Mucosa of stomach (tissue), 1 donor: Measurements from ENCODE around the gene AGPAT1.
A peak's percentile ranks its signal among the peaks of the same experiment; 100 is the strongest.
"Not testable (repeated sequence)": the region's sequence is repeated elsewhere in the genome, so short reads cannot be mapped to it uniquely, and the experiment has no call there.

ENCODE experiments used
- H3K27me3 ChIP-seq: one replicate; pipeline ENCODE4 v1.7.0; 2013; ENCODE audit warnings: mild to moderate bottlenecking, low read length; ENCODE audit not compliant: control insufficient read depth, insufficient read depth
- H3K36me3 ChIP-seq: one replicate; pipeline ENCODE4 v1.7.0; 2013; ENCODE audit warnings: low read length; ENCODE audit not compliant: control insufficient read depth, insufficient read depth
- H3K4me1 ChIP-seq: one replicate; pipeline ENCODE4 v1.7.0; 2013; ENCODE audit warnings: mild to moderate bottlenecking, low read length; ENCODE audit not compliant: control insufficient read depth, insufficient read depth
- H3K4me3 ChIP-seq: one replicate; pipeline ENCODE4 v1.7.0; 2013; ENCODE audit warnings: low read length
- H3K9ac ChIP-seq: one replicate; pipeline ENCODE4 v1.7.0; 2013; ENCODE audit warnings: mild to moderate bottlenecking, low read length, moderate library complexity
- H3K9me3 ChIP-seq: one replicate; pipeline ENCODE4 v1.7.0; 2013; ENCODE audit warnings: mild to moderate bottlenecking, low read length, moderate library complexity; ENCODE audit not compliant: control insufficient read depth
- donor health status: Pancreatic carcinoma.

Gene AGPAT1

GRCh38 chr6:32195902-32196681, 20.2 kb upstream of the AGPAT1 start:
- H3K9me3 ChIP-seq, result no peaks in the 10 kb centered on the region
- H3K4me3 ChIP-seq, result peak overlapping the region; percentile 94

GRCh38 chr6:32195652-32195901, 19.7 kb upstream of the AGPAT1 start:
- Histone ChIP-seq H3K36me3 (no peaks in the 10 kb centered on the region), H3K9ac (peak overlapping the region; percentile 97), H3K4me3 (no peak overlapping the region), H3K27me3 (no peaks in the 10 kb centered on the region), H3K4me1 (peaks cover 40% of the 10 kb centered on the region), H3K9me3 (no peaks in the 10 kb centered on the region)

More at GRCh38 chr6:32195902-32196681, 20.2 kb upstream of the AGPAT1 start:
- peaks cover 36% of the 10 kb centered on the region for H3K4me1 ChIP-seq
- peak overlapping the region; percentile 97 for H3K9ac ChIP-seq
- H3K27me3 ChIP-seq, result no peaks in the 10 kb centered on the region
- no peaks in the 10 kb centered on the region for H3K36me3 ChIP-seq

- H3K4me3 ChIP-seq, result peak overlapping the region; percentile 51
Measured at GRCh38 chr6:32194825-32195651, 19.2 kb upstream of the AGPAT1 start.

GRCh38 chr6:32194388-32194787, 18.5 kb upstream of the AGPAT1 start:
- no peaks in the 10 kb centered on the region for H3K9me3 ChIP-seq
- no peak overlapping the region for H3K4me3 ChIP-seq
- peaks cover 44% of the 10 kb centered on the region for H3K4me1 ChIP-seq
- H3K36me3 ChIP-seq, result no peaks in the 10 kb centered on the region
- H3K9ac ChIP-seq, result no peak overlapping the region
- H3K27me3 ChIP-seq, result no peaks in the 10 kb centered on the region

More at GRCh38 chr6:32194825-32195651, 19.2 kb upstream of the AGPAT1 start:
- Histone ChIP-seq H3K36me3 (no peaks in the 10 kb centered on the region), H3K9me3 (no peaks in the 10 kb centered on the region), H3K9ac (peak overlapping the region; percentile 66), H3K4me1 (peaks cover 44% of the 10 kb centered on the region), H3K27me3 (no peaks in the 10 kb centered on the region)

GRCh38 chr6:32193096-32193495, 17.2 kb upstream of the AGPAT1 start:
- H3K4me3 ChIP-seq, result peak overlapping the region; percentile 11
- H3K27me3 ChIP-seq, H3K9me3 ChIP-seq, H3K36me3 ChIP-seq: not testable (repeated sequence)
- H3K9ac ChIP-seq, result peak overlapping the region; percentile 95
- H3K4me1 ChIP-seq, result peaks cover 53% of the 10 kb centered on the region

GRCh38 chr6:32192608-32193039, 16.7 kb upstream of the AGPAT1 start, which contains the start of gene GPSM3:
GPSM3 (minus strand) TSS chr6:32192643; CDS start chr6:32192513, 130 bp downstream.
- Histone ChIP-seq H3K36me3 (no peaks in the 10 kb centered on the region), H3K4me1 (peaks cover 57% of the 10 kb centered on the region), H3K9ac (peak within 1 kb of the TSS; percentile 95), H3K4me3 (peak within 1 kb of the TSS; percentile 11), H3K9me3 (no peaks in the 10 kb centered on the region), H3K27me3 (no peaks in the 10 kb centered on the region)

- H3K27me3 ChIP-seq, result no peaks in the 10 kb centered on the region
- H3K36me3 ChIP-seq, result no peaks in the 10 kb centered on the region
- peaks cover 55% of the 10 kb centered on the region for H3K4me1 ChIP-seq
- H3K9ac ChIP-seq, result peak overlapping the region; percentile 95
- no peaks in the 10 kb centered on the region for H3K9me3 ChIP-seq
- H3K4me3 ChIP-seq, result no peak overlapping the region
Measured at GRCh38 chr6:32191696-32192607, 16.1 kb upstream of the AGPAT1 start.

- Histone ChIP-seq H3K9ac (peak overlapping the region; percentile 95), H3K9me3 (no peaks in the 10 kb centered on the region), H3K27me3 (no peaks in the 10 kb centered on the region), H3K36me3 (no peaks in the 10 kb centered on the region), H3K4me3 (no peak overlapping the region), H3K4me1 (peaks cover 54% of the 10 kb centered on the region)
Measured at GRCh38 chr6:32190911-32191677, 15.2 kb upstream of the AGPAT1 start.

- H3K9me3 ChIP-seq, result no peaks in the 10 kb centered on the region
- peak within 1 kb of the TSS; percentile 66 for H3K4me3 ChIP-seq
- H3K27me3 ChIP-seq, result no peaks in the 10 kb centered on the region
- H3K4me1 ChIP-seq, result peaks cover 58% of the 10 kb centered on the region
- no peaks in the 10 kb centered on the region for H3K36me3 ChIP-seq
- peak within 1 kb of the TSS; percentile 95 for H3K9ac ChIP-seq
Measured at GRCh38 chr6:32190054-32190851, 14.4 kb upstream of the AGPAT1 start, which contains the start of gene PBX2. PBX2 (minus strand) TSS chr6:32190202; CDS start chr6:32189915, 287 bp downstream.

- Histone ChIP-seq H3K4me3 (peak overlapping the region; percentile 66), H3K9ac (peak overlapping the region; percentile 95), H3K36me3 (no peaks in the 10 kb centered on the region), H3K9me3 (no peaks in the 10 kb centered on the region), H3K27me3 (no peaks in the 10 kb centered on the region), H3K4me1 (peaks cover 53% of the 10 kb centered on the region)
Measured at GRCh38 chr6:32189742-32190053, 13.8 kb upstream of the AGPAT1 start.
